Measurements from ENCODE around the gene SLC38A9.

Gene SLC38A9

GRCh38 chr5:55623789-55624188 lies 88.3 kb downstream of the SLC38A9 start:
- H3K27ac ChIP-seq = no peak overlapping the region
- TF ChIP-seq, protein P1, sequence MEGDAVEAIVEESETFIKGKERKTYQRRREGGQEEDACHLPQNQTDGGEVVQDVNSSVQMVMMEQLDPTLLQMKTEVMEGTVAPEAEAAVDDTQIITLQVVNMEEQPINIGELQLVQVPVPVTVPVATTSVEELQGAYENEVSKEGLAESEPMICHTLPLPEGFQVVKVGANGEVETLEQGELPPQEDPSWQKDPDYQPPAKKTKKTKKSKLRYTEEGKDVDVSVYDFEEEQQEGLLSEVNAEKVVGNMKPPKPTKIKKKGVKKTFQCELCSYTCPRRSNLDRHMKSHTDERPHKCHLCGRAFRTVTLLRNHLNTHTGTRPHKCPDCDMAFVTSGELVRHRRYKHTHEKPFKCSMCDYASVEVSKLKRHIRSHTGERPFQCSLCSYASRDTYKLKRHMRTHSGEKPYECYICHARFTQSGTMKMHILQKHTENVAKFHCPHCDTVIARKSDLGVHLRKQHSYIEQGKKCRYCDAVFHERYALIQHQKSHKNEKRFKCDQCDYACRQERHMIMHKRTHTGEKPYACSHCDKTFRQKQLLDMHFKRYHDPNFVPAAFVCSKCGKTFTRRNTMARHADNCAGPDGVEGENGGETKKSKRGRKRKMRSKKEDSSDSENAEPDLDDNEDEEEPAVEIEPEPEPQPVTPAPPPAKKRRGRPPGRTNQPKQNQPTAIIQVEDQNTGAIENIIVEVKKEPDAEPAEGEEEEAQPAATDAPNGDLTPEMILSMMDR (conservative IDR thresholded peaks at IDR 0.05) = no peak

GRCh38 chr5:55622460-55622859 lies 89.7 kb downstream of the SLC38A9 start:
- H3K27ac ChIP-seq = no peak overlapping the region
- TF ChIP-seq, protein P1 (conservative IDR thresholded peaks at IDR 0.05) = no peak

- H3K27ac ChIP-seq = peak overlapping the region; percentile 31
- TF ChIP-seq, protein P1 (conservative IDR thresholded peaks at IDR 0.05) = no peak
Observed at GRCh38 chr5:55621229-55621628, 90.9 kb downstream of the SLC38A9 start.

DNA sequence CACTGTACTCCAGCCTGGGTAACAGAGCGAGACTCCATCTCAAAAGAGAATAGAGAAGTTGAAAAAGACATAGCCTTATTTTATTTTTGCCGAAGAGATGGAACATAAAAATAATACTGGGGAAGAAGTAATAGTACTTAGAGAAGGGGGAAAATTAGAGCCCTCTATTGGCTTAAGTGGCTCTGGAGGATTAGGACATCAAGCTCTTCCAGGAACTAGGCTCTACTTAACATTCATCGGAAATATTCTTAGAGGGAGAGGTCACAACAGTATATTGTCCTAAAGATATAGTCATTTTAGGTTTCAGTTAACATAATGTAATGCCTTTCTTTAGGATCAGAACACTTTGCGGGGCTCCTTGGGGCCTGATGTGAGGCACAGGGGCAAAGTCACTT lies 91.4 kb downstream of the SLC38A9 start:
- H3K27ac ChIP-seq = peak overlapping the region; percentile 31
- TF ChIP-seq, protein P1 (conservative IDR thresholded peaks at IDR 0.05) = no peak

DNA sequence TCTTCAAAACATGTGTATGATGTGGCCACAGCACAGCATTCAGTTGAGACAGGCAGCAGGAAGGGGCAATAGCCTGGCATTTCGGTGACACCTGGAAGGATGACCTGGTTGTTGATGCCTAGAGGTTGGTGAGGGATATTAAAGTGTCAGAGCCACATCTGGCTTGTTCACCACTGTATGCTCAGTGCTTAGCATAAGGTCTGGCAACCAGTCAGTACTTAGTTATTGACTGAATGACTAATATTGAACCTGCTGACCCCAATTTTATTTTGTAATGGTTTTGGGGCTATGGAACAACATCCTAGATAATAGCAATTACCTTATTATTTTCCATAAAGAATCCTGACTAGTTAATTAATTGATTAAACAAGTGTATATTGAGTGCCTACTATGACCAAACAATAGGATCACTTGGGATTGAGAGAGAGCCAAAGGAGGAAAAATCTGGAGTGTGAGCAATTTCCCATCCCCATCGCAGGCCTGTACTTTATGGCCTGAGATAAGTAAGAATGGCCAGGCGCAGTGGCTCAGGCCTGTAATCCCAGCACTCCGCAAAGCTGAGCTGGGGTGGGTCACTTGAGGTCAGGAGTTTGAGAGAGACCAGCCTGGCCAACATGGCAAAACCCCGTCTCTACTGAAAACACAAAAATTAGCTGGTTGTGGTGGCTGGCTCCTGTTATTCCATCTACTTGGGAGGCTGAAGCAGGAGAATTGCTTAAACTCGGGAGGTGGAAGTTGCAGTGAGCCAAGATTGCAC lies 91.9 kb downstream of the SLC38A9 start:
- TF ChIP-seq, protein P1 (conservative IDR thresholded peaks at IDR 0.05) = no peak
- H3K27ac ChIP-seq = no peak overlapping the region

DNA sequence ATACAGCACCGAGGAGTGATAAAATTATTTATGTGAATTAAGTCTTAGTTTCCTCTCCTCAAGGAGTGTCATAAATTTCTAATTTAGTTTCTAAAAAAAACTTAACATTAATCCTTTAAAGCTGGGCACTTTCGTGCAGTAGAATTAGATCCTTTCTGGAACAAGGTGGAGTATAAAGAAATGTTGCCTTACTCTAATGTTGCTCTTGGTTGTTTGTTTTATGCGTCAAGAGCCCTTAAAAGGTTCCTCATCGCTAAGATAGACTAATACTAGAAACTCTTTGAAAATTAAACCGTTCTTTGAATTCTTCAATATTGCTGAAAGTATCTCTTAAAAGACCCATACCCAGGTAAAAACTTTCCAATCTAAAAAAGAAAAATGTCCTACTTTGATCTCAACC lies 93.8 kb downstream of the SLC38A9 start:
- TF ChIP-seq, protein P1 (conservative IDR thresholded peaks at IDR 0.05) = no peak
- no peak overlapping the region for H3K27ac ChIP-seq

DNA sequence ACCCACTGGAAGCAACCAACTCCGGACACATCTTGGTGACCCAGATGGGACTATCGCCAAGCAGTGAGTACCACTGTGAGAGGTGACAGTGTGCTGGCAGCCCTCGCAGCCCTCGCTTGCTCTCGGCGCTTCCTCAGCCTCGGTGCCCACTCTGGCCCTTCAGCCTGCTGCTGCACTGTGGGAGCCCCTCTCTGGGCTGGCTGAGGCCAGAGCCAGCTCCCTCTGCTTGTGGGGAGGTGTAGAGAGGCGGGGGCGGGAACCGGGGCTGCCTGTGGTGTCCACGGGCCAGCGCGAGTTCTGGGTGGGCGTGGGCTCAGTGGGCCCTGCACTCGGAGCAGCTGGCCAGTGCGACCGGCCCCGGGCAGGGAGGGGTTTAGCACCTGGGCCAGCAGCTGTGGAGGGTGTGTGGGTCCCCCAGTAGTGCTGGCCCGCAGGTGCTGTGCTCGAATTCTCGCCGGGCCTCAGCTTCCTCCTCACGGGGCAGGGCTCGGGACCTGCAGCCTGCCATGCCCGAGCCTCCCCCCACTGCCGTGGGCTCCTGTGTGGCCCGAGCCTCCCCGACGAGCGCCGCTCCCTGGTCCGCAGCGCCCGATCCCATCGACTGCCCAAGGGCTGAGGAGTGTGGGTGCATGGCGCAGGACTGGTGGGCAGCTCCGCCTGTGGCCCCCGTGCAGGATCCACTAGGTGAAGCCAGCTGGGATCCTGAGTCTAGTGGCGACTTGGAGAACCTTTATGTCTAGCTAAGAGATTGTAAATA lies 98.8 kb downstream of the SLC38A9 start:
- TF ChIP-seq, protein P1 (conservative IDR thresholded peaks at IDR 0.05) = no peak
- H3K27ac ChIP-seq = no peak overlapping the region
